Adrenal gland (tissue), 5 donors: ENCODE measurements around the gene ZNF613.

Experiments
- CTCF ChIP-seq, 6 experiments: fragments of 450-650 bp in 4 of 6; fragments of 200-600 bp in 2 of 6; sonication (generic) in 1 of 6; IDR thresholded peaks; 1 replicate in 5 of 6; 2 replicates in 1 of 6; pipeline versions ENCODE4 v1.5.1 to v1.8.0; 2016 to 2021; ENCODE audit warnings: antibody characterized with exemption in 6 of 6, mild to moderate bottlenecking in 2 of 6, moderate library complexity in 1 of 6
- POLR2A ChIP-seq, 2 donors: fragments of 450-650 bp; IDR thresholded peaks; one replicate each; pipeline ENCODE4 v1.6.1; 2017; ENCODE audit warnings: antibody characterized with exemption in 2 of 2, mild to moderate bottlenecking in 2 of 2, moderate library complexity in 1 of 2
- donor health status: DM: no; HTN: no; CAD: no.

DNA sequence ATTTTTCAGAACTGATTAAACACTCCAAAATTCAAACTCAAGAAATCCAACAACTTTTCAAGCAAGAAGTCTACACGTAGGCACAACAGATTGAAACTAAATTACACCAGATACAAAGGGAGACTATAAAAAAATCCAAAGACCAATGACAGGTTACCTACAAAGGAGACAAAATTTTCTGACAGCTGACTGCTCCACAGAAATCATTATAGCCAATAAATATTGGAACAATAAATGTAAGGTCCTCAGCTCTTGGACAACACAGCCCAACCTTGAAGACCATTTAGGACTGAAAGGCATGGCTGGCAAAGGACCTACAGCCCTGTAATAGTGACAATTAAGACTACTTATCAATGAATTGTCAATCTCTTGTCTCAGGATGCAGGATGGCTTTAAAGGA lies 43.4 kb downstream of the ZNF613 start:
- no peak for TF ChIP-seq CTCF (IDR thresholded peaks at IDR 0.05)
- no peak for TF ChIP-seq POLR2A (IDR thresholded peaks at IDR 0.05)
